Calu3 (cell line): ENCODE results near the gene CYLD. TPM values are rescaled to one million over a fixed set of nuclear protein-coding genes. Genes with fewer than 3 reads are reported as not detected.
A peak's percentile ranks its signal among the peaks of the same experiment; 100 is the strongest.

Experiments
- BruUV-seq: library from RNA; stranded (reverse); fragments of 400-500 nt; replicated peaks from 2 replicates; lab custom pipeline; 2021; lab: Mats Ljungman, UMichigan
- CTCF ChIA-PET: fragments of 300-600 bp; sonication (Branson Sonifier 250); formaldehyde crosslinking; loops from one replicate; lab custom pipeline; 2022; ENCODE audit warnings: antibody characterized with exemption; lab: Charles Lee
- DNase-seq: peaks from one replicate; pipeline ENCODE4 v3.0.0; 2022
- H3K27ac Mint-ChIP-seq: one replicate; pipeline ENCODE4 v1.8.0; 2022; ENCODE audit warnings: mixed read lengths; ENCODE audit not compliant: unreplicated experiment
- H3K27me3 Mint-ChIP-seq: one replicate; pipeline ENCODE4 v1.8.0; 2022; ENCODE audit warnings: mixed read lengths; ENCODE audit not compliant: unreplicated experiment
- H3K36me3 Mint-ChIP-seq: one replicate; pipeline ENCODE4 v1.8.0; 2022; ENCODE audit warnings: mild to moderate bottlenecking, moderate library complexity, mixed read lengths; ENCODE audit not compliant: insufficient read depth, unreplicated experiment
- H3K4me1 Mint-ChIP-seq: one replicate; pipeline ENCODE4 v1.8.0; 2022; ENCODE audit warnings: mild to moderate bottlenecking, low read depth, mixed read lengths; ENCODE audit not compliant: unreplicated experiment
- H3K4me3 Mint-ChIP-seq: one replicate; pipeline ENCODE4 v1.8.0; 2022; ENCODE audit warnings: mild to moderate bottlenecking, low read depth, moderate library complexity, mixed read lengths; ENCODE audit not compliant: unreplicated experiment
- H3K9me3 Mint-ChIP-seq: one replicate; pipeline ENCODE4 v1.8.0; 2022; ENCODE audit warnings: low read depth, mixed read lengths; ENCODE audit not compliant: unreplicated experiment
- intact Hi-C: fragments of 100-400 bp; cut with micrococcal nuclease; formaldehyde crosslinking; loops from one replicate; pipeline ENCODE4 v1.10.0; 2022; ENCODE audit not compliant: unreplicated experiment
- total RNA-seq: library from RNA; stranded (reverse); gene quantifications from 2 replicates; pipeline ENCODE4 v1.2.3, GENCODE V29; 2022
- TF ChIP-seq, protein P1 (sequence below): fragments of 200-600 bp; IDR thresholded peaks from one replicate; pipeline ENCODE4 v1.8.0; 2022; ENCODE audit warnings: antibody characterized with exemption; ENCODE audit not compliant: unreplicated experiment

CYLD gene
- total RNA-seq, 1 experiment from 2014 or later: 31.8 TPM

- no TSS peak for BruUV-seq
- no peaks in the 10 kb centered on the region for H3K9me3 Mint-ChIP-seq
- CTCF ChIA-PET: no interaction called here
- TF ChIP-seq, protein P1, sequence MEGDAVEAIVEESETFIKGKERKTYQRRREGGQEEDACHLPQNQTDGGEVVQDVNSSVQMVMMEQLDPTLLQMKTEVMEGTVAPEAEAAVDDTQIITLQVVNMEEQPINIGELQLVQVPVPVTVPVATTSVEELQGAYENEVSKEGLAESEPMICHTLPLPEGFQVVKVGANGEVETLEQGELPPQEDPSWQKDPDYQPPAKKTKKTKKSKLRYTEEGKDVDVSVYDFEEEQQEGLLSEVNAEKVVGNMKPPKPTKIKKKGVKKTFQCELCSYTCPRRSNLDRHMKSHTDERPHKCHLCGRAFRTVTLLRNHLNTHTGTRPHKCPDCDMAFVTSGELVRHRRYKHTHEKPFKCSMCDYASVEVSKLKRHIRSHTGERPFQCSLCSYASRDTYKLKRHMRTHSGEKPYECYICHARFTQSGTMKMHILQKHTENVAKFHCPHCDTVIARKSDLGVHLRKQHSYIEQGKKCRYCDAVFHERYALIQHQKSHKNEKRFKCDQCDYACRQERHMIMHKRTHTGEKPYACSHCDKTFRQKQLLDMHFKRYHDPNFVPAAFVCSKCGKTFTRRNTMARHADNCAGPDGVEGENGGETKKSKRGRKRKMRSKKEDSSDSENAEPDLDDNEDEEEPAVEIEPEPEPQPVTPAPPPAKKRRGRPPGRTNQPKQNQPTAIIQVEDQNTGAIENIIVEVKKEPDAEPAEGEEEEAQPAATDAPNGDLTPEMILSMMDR: no peak
- intact Hi-C loops: no loop called here
- peaks cover 5% of the 10 kb centered on the region for H3K4me1 Mint-ChIP-seq
- H3K27me3 Mint-ChIP-seq: peaks cover 19% of the 10 kb centered on the region
- H3K4me3 Mint-ChIP-seq: no peak overlapping the region
- DNase-seq: no peak
- H3K27ac Mint-ChIP-seq: no peak overlapping the region
- H3K36me3 Mint-ChIP-seq: no peaks in the 10 kb centered on the region
Measured at GRCh38 chr16:50804290-50804907, 62.5 kb downstream of the CYLD start.

DNA sequence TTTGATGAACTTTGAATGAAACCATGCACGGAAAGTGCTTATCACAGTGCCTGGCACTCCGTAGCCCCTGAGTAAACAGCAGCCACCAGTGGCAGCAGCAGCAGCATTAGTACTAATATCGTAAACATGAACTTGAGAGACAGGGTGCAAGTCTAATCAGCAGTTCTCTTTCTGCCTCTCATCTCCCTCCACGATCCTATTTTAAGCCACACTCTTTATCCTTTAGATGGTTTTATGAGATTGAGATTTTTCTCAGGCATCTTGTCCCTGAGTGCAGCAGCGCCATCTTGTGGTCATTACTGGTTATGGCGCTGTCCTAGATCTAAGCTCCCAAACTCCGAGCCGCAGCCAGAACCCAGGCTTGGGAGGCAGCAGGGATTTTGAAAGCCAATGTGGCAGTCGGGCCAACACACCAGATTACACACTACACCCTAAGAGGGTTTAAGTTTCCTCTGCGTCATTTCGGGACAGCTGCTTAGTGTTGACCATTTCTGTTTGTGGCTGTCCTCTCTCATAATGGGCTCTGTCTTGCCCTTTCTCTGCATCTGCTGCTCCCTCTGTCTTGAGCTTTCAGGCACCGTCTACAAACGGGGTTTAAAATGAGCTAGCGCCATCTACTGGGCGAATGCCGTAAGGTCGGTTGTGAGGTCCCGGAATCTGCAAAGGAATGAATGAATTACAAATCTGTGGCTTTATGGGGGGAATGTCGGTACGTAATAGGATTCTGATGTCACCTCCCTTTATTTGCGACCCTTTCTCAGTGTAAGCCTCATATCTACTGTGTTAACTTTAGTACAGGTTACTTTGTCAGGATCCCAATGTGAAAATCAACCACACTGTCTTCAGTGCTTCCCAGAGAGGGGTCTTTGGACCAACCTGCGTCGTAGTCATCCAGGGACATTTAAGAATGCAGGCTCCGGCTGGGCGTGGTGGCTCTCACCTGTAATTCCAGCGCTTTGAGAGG, 64.5 kb downstream of the CYLD start:
- CTCF ChIA-PET: interaction anchor here (0.5 to 1.8 kb wide), 54 partner anchors 8 to 1177 kb away, joined by 3 to 70 read pairs (median 4); partner anchors contain the start of genes CNEP1R1 and CYLD
- no peak overlapping the region for H3K27ac Mint-ChIP-seq

DNA sequence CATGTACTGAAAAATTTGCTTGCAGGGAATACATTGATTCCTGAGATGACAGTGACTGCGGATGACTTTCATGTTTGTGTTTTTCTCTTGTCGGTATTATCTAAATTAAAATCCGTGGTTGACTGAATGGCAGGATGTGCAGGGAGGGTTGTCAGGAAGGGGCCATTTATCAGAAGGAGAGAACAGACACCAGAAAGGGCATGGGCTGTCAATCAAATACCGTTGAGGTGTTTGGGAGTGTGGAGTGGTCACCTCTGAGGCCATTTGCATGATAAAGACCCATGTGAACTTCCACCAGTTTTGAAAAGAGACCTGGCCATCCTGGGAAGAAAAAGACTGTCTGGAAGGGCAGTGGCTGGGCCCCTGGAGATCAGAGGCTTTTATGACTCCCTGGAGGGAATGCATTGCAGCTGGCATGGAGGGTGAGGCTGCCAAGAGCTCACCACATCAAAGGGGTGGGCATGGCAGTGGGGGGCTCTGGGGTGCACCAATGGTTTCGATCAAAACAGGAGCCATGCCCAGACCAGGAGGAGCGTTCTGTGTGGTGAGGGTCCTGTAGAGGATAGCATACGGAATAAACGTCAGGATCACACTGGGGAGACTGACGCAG, 67.1 kb downstream of the CYLD start:
- no peak for DNase-seq
- intact Hi-C loops: loop anchor here (5.0 kb wide), 1 partner anchor 262 kb away; the partner anchor contains the start of gene NKD1
- Mint-ChIP-seq H3K36me3 (no peaks in the 10 kb centered on the region), H3K27ac (no peak overlapping the region), H3K4me3 (no peak overlapping the region), H3K4me1 (peaks cover 5% of the 10 kb centered on the region), H3K27me3 (peaks cover 40% of the 10 kb centered on the region), H3K9me3 (no peaks in the 10 kb centered on the region)
- TF ChIP-seq, protein P1: no peak
- CTCF ChIA-PET: interaction anchor here (1.5 kb wide), 1 partner anchor 22 kb away, joined by 5 read pairs; no protein-coding TSS in a partner anchor
- BruUV-seq: no TSS peak

More for the DNA sequence above, 64.5 kb downstream of the CYLD start:
- Mint-ChIP-seq H3K4me1 (peaks cover 5% of the 10 kb centered on the region), H3K36me3 (no peaks in the 10 kb centered on the region), H3K4me3 (peak overlapping the region; percentile 37), H3K27me3 (peaks cover 37% of the 10 kb centered on the region), H3K9me3 (no peaks in the 10 kb centered on the region)
- peak; percentile 83 for DNase-seq
- TF ChIP-seq, protein P1: peak; percentile 83
- intact Hi-C loops: loop anchor here (1.0 to 5.0 kb wide), 4 partner anchors 135 to 432 kb away; partner anchors contain the start of gene NKD1
- BruUV-seq: no TSS peak

GRCh38 chr16:50809561-50809960, 67.7 kb downstream of the CYLD start:
- peaks cover 5% of the 10 kb centered on the region for H3K4me1 Mint-ChIP-seq
- peaks cover 46% of the 10 kb centered on the region for H3K27me3 Mint-ChIP-seq
- H3K27ac Mint-ChIP-seq: no peak overlapping the region
- TF ChIP-seq, protein P1: no peak
- BruUV-seq: no TSS peak
- intact Hi-C loops: loop anchor here (5.0 kb wide), 1 partner anchor 262 kb away; the partner anchor contains the start of gene NKD1
- CTCF ChIA-PET: interaction anchor here (1.5 kb wide), 1 partner anchor 22 kb away, joined by 5 read pairs; no protein-coding TSS in a partner anchor
- no peak overlapping the region for H3K4me3 Mint-ChIP-seq
- H3K9me3 Mint-ChIP-seq: no peaks in the 10 kb centered on the region
- DNase-seq: no peak
- no peaks in the 10 kb centered on the region for H3K36me3 Mint-ChIP-seq
